Endothelial cell of umbilical vein (primary cell): Measurements from ENCODE around the gene SIPA1. TPM values are rescaled to one million over a fixed set of nuclear protein-coding genes. Genes with fewer than 3 reads are reported as not detected.

ENCODE experiments used
- BruUV-seq: library from RNA; stranded (reverse); fragments of 400-500 nt; replicated peaks from 2 replicates; lab custom pipeline; 2021; lab: Mats Ljungman, UMichigan
- CTCF ChIA-PET: fragments of 300-600, 350-600 bp; sonication (Branson Sonifier 250); formaldehyde crosslinking; loops from one replicate; lab custom pipeline; 2021; ENCODE audit warnings: antibody characterized with exemption, inconsistent platforms; lab: Charles Lee
- POLR2A ChIA-PET: fragments of 300-600, 350-600 bp; sonication (Branson Sonifier 250); formaldehyde crosslinking; loops from one replicate; lab custom pipeline; 2021; ENCODE audit warnings: antibody characterized with exemption, inconsistent platforms; lab: Charles Lee
- DNase-seq: peaks from one replicate; pipeline ENCODE4 v3.0.0-alpha.2; 2011; ENCODE audit warnings: low read depth, low spot score
- FAIRE-seq: peaks from 2 replicates; lab custom pipeline; 2011; peaks lifted over from hg19 to GRCh38; lab: Jason Lieb, UNC
- H2AFZ ChIP-seq: 2 replicates; pipeline ENCODE4 v1.6.0; 2012; ENCODE audit warnings: low read depth, low read length, control low read depth, inconsistent platforms
- H3K27ac ChIP-seq: 2 replicates; pipeline ENCODE4 v1.5.1; 2011; ENCODE audit warnings: low read depth, mild to moderate bottlenecking, control low read depth, low read length, moderate library complexity; ENCODE audit not compliant: insufficient read depth
- H3K27me3 ChIP-seq, 2 experiments: 2 replicates each; pipeline versions ENCODE4 v1.6.0 to v1.6.1; 2011; ENCODE audit warnings: low read length in 2 of 2, mixed read lengths in 1 of 2; ENCODE audit not compliant: control insufficient read depth in 2 of 2, insufficient read depth in 2 of 2
- H3K36me3 ChIP-seq, 2 experiments: 2 replicates in 1 of 2; 3 replicates in 1 of 2; pipeline ENCODE4 v1.5.1; 2011; ENCODE audit warnings: low read length in 2 of 2, mild to moderate bottlenecking in 1 of 2, moderate library complexity in 1 of 2; ENCODE audit not compliant: control insufficient read depth in 2 of 2, insufficient read depth in 2 of 2; ENCODE audit errors: extremely low read depth in 1 of 2
- H3K4me1 ChIP-seq: 3 replicates; pipeline ENCODE4 v1.5.1; 2011; ENCODE audit warnings: mild to moderate bottlenecking, low read length; ENCODE audit not compliant: control insufficient read depth, insufficient read depth; ENCODE audit errors: extremely low read depth
- H3K4me2 ChIP-seq: 2 replicates; pipeline ENCODE4 v1.6.1; 2011; ENCODE audit warnings: low read length, control low read depth, mixed read lengths; ENCODE audit not compliant: insufficient read depth
- H3K4me3 ChIP-seq, 3 experiments: fragments of 200-600 bp in 1 of 3; sonication (generic), shearing (Covaris generic) in 1 of 3; replicated peaks in 1 of 3; 2 replicates each; pipeline ENCODE4 v1.5.1; 2011 to 2016; ENCODE audit warnings: control low read depth in 3 of 3, low read length in 3 of 3, mild to moderate bottlenecking in 2 of 3, inconsistent platforms in 1 of 3, low read depth in 1 of 3, moderate library complexity in 1 of 3; ENCODE audit not compliant: insufficient read depth in 1 of 3
- H3K79me2 ChIP-seq: 2 replicates; pipeline ENCODE4 v1.6.0; 2012; ENCODE audit warnings: low read length, inconsistent platforms; ENCODE audit not compliant: control insufficient read depth, insufficient read depth
- H3K9ac ChIP-seq: replicated peaks from 2 replicates; pipeline ENCODE3; 2011; ENCODE audit warnings: low read length, control low read depth; ENCODE audit not compliant: insufficient read depth; ENCODE audit errors: extremely low read depth
- H3K9me1 ChIP-seq: replicated peaks from 3 replicates; pipeline ENCODE4 v1.6.0; 2011; ENCODE audit warnings: mild to moderate bottlenecking, low read length; ENCODE audit not compliant: control insufficient read depth, insufficient read depth; ENCODE audit errors: extremely low read depth
- H3K9me3 ChIP-seq: replicated peaks from 2 replicates; pipeline ENCODE4 v1.5.1; 2012; ENCODE audit warnings: low read length, inconsistent platforms; ENCODE audit not compliant: control insufficient read depth, insufficient read depth
- H4K20me1 ChIP-seq: replicated peaks from 2 replicates; pipeline ENCODE3; 2011; ENCODE audit warnings: mild to moderate bottlenecking, low read length; ENCODE audit not compliant: control insufficient read depth, insufficient read depth; ENCODE audit errors: extremely low read depth
- EZH2 ChIP-seq: IDR thresholded peaks from 2 replicates; pipeline ENCODE4 v1.6.1; 2012; ENCODE audit warnings: borderline replicate concordance, low read depth, mild to moderate bottlenecking, moderate library complexity, low read length, inconsistent platforms; ENCODE audit not compliant: severe bottlenecking
- FOS ChIP-seq: IDR thresholded peaks from 2 replicates; pipeline ENCODE4 v1.6.1; 2011; ENCODE audit warnings: mild to moderate bottlenecking, low read length, moderate library complexity, borderline replicate concordance; ENCODE audit not compliant: insufficient read depth
- GATA2 ChIP-seq: IDR thresholded peaks from 2 replicates; pipeline ENCODE4 v1.7.0; 2011; ENCODE audit warnings: low read depth, mild to moderate bottlenecking, moderate library complexity, mixed read lengths, low read length; ENCODE audit not compliant: insufficient read length, insufficient read depth
- JUN ChIP-seq: IDR thresholded peaks from 2 replicates; pipeline ENCODE4 v1.6.1; 2011; ENCODE audit warnings: borderline replicate concordance, low read depth; ENCODE audit not compliant: insufficient read length, insufficient read depth
- MYC ChIP-seq: IDR thresholded peaks from one replicate; pipeline ENCODE4 v1.6.1; 2011; ENCODE audit warnings: mild to moderate bottlenecking, low read depth, low read length
- POLR2A ChIP-seq: IDR thresholded peaks from 2 replicates; pipeline ENCODE4 v1.6.1; 2012; ENCODE audit warnings: low read depth, mild to moderate bottlenecking, control low read depth, low read length
- POLR2AphosphoS5 ChIP-seq: IDR thresholded peaks from 2 replicates; pipeline ENCODE4 v1.6.1; 2012; ENCODE audit warnings: low read depth, mild to moderate bottlenecking, control low read depth, low read length, moderate library complexity; ENCODE audit not compliant: insufficient read depth
- dilution Hi-C: fragments of 300-500 bp; cut with MboI; formaldehyde crosslinking; loops from one replicate; pipeline ENCODE4 v1.15.0; 2019; ENCODE audit warnings: low sequenced_read_pairs; ENCODE audit not compliant: extremely low pct_ligation_motif_present
- intact Hi-C: fragments of 100-400 bp; cut with micrococcal nuclease; formaldehyde crosslinking; loops from one replicate; pipeline ENCODE4 v1.10.0; 2022
- polyA plus RNA-seq, 4 experiments: library from polyadenylated mRNA; depleted of rRNA in 3 of 4; stranded (reverse) in 3 of 4; unstranded in 1 of 4; fragments of >200 nt; gene quantifications; 2 replicates each; pipeline versions ENCODE4 v1.2.1 to v1.2.3, GENCODE V29; 2011 to 2012; ENCODE audit warnings: missing spikeins in 1 of 4
- total RNA-seq: library from RNA; stranded (reverse); gene quantifications from 2 replicates; pipeline ENCODE4 v1.2.3, GENCODE V29; 2021
- TF ChIP-seq, protein P1 (sequence below), 2 donors: IDR thresholded peaks; 1 replicate in 1 of 2; 2 replicates in 1 of 2; pipeline ENCODE4 v1.5.1; 2011; ENCODE audit warnings: low read length in 2 of 2, mild to moderate bottlenecking in 2 of 2, moderate library complexity in 2 of 2, control low read depth in 1 of 2, inconsistent platforms in 1 of 2, low read depth in 1 of 2; ENCODE audit not compliant: insufficient read depth in 1 of 2; ENCODE audit errors: extremely low read depth in 1 of 2
- TF ChIP-seq, protein P2 (sequence below): IDR thresholded peaks from 2 replicates; pipeline ENCODE4 v1.6.1; 2011; ENCODE audit not compliant: insufficient read depth, insufficient read length

SIPA1 gene
- total and polyA plus RNA-seq, 2 donors (not counting 3 experiments of a cell fraction or from before 2014, with no cell fraction given), result 67.5 to 119 TPM

DNA sequence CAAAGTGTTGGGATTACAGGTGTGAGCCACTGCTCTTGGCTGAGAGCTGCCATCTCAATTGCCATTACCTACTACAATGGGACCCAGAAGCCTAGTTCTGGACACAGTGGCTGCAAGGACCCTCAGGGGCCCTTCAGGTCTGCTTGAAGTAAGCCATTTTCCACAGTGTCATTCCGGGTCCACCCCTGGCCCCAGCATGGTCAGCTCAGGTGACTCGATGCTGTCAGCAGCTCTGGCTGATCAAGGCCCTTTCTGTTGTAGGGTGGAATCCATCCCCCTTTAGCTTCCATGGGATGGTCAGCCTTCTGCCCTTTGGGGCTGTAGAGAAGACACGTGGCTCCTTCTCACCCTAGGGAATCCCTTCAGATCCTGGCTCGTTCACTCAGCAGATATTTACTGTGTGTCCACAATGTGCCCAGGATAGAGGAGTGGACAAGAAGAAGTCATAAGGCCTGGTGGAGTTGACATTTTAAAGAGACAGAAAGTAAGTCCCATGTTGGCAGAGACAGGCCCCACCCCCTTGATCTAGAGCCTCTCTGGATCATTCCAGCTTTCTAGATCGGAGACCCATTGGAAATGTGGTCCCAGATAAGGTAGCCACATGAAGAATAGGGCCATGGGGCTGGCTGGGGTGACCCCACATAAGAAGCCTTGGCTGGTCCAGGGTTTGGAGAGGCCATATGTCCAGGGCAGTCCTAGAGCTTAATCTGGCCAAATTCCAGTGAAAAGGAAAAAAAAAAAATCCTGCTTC, 59.1 kb downstream of the SIPA1 start:
- Histone ChIP-seq H3K36me3 (no peaks in the 10 kb centered on the region), H3K79me2 (no peaks in the 10 kb centered on the region), H3K27me3 (peaks cover 3 to 7% of the 10 kb centered on the region in 2 experiments), H3K4me1 (peaks cover 9% of the 10 kb centered on the region), H2AFZ (no peak overlapping the region), H3K27ac (no peak overlapping the region), H3K9ac (no peak overlapping the region), H3K4me3 (no peak overlapping the region), H3K4me2 (no peak overlapping the region), H4K20me1 (no peaks in the 10 kb centered on the region), H3K9me1 (no peaks in the 10 kb centered on the region), H3K9me3 (no peaks in the 10 kb centered on the region)
- intact Hi-C loops, result no loop called here
- no TSS peak for BruUV-seq
- TF ChIP-seq, protein P1, sequence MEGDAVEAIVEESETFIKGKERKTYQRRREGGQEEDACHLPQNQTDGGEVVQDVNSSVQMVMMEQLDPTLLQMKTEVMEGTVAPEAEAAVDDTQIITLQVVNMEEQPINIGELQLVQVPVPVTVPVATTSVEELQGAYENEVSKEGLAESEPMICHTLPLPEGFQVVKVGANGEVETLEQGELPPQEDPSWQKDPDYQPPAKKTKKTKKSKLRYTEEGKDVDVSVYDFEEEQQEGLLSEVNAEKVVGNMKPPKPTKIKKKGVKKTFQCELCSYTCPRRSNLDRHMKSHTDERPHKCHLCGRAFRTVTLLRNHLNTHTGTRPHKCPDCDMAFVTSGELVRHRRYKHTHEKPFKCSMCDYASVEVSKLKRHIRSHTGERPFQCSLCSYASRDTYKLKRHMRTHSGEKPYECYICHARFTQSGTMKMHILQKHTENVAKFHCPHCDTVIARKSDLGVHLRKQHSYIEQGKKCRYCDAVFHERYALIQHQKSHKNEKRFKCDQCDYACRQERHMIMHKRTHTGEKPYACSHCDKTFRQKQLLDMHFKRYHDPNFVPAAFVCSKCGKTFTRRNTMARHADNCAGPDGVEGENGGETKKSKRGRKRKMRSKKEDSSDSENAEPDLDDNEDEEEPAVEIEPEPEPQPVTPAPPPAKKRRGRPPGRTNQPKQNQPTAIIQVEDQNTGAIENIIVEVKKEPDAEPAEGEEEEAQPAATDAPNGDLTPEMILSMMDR (IDR thresholded peaks at IDR 0.05; ENCODE audit: extremely low read depth in 1 of 2, insufficient read depth in 1 of 2, low read depth in 1 of 2, low read length in 2 of 2), result no peak
- TF ChIP-seq GATA2, result no peak
- TF ChIP-seq MYC, result no peak
- TF ChIP-seq JUN, result no peak
- no peak for TF ChIP-seq EZH2
- TF ChIP-seq, protein P2, sequence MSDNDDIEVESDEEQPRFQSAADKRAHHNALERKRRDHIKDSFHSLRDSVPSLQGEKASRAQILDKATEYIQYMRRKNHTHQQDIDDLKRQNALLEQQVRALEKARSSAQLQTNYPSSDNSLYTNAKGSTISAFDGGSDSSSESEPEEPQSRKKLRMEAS, result no peak
- TF ChIP-seq FOS, result no peak
- TF ChIP-seq POLR2AphosphoS5, result no peak
- no peak for TF ChIP-seq POLR2A
- dilution Hi-C loops, result no loop called here
- CTCF ChIA-PET, result no interaction called here
- POLR2A ChIA-PET, result no interaction called here
- no peak for FAIRE-seq
- no peak for DNase-seq
